ENCODE results near the gene OR5AP2.

GRCh38 chr11:56632329-56632728, 9.9 kb downstream of the OR5AP2 start:
- TF ChIP-seq MYC (IDR thresholded peaks at IDR 0.05; ENCODE audit: low read depth, low read length) (no peak), CTCF (IDR thresholded peaks at IDR 0.05; ENCODE audit: low read depth, low read length) (no peak), POLR2A (IDR thresholded peaks at IDR 0.05; ENCODE audit: extremely low read depth, insufficient read length) (no peak), MAX (IDR thresholded peaks at IDR 0.05; ENCODE audit: low read depth, low read length) (no peak)
